Parathyroid adenoma (tissue), 2 donors: ENCODE measurements around the gene TPCN1.
A peak's percentile ranks its signal among the peaks of the same experiment; 100 is the strongest.

ENCODE experiments used
- H2AFZ ChIP-seq: fragments of 300-600 bp; sonication (generic); one replicate; pipeline ENCODE4 v1.7.0; 2017; ENCODE audit warnings: antibody characterized with exemption, mild to moderate bottlenecking
- H3K27ac ChIP-seq: fragments of 300-600 bp; sonication (generic); one replicate; pipeline ENCODE4 v1.7.0; 2017
- H3K27me3 ChIP-seq: fragments of 300-600 bp; sonication (generic); one replicate; pipeline ENCODE4 v1.7.0; 2017; ENCODE audit warnings: low read length; ENCODE audit not compliant: control insufficient read depth, insufficient read depth
- H3K36me3 ChIP-seq: fragments of 300-600 bp; sonication (generic); one replicate; pipeline ENCODE4 v1.7.0; 2017; ENCODE audit warnings: low read length; ENCODE audit not compliant: control insufficient read depth, insufficient read depth
- H3K4me1 ChIP-seq: fragments of 300-600 bp; sonication (generic); one replicate; pipeline ENCODE4 v1.7.0; 2017; ENCODE audit warnings: control low read depth
- H3K4me2 ChIP-seq: fragments of 300-600 bp; sonication (generic); one replicate; pipeline ENCODE4 v1.7.0; 2017; ENCODE audit warnings: low read length
- H3K4me3 ChIP-seq: fragments of 300-600 bp; sonication (generic); one replicate; pipeline ENCODE4 v1.7.0; 2017; ENCODE audit warnings: low read depth, low read length
- H3K79me2 ChIP-seq: fragments of 300-600 bp; sonication (generic); one replicate; pipeline ENCODE4 v1.7.0; 2017; ENCODE audit warnings: control low read depth
- H3K9ac ChIP-seq: fragments of 300-600 bp; sonication (generic); one replicate; pipeline ENCODE4 v1.7.0; 2017; ENCODE audit warnings: mild to moderate bottlenecking
- H3K9me3 ChIP-seq: fragments of 300-600 bp; sonication (generic); one replicate; pipeline ENCODE4 v1.7.0; 2017; ENCODE audit warnings: low read length; ENCODE audit not compliant: control insufficient read depth
- CTCF ChIP-seq: fragments of 300-600 bp; sonication (generic); IDR thresholded peaks from one replicate; pipeline ENCODE4 v1.7.0; 2017; ENCODE audit warnings: antibody characterized with exemption, mild to moderate bottlenecking
- donor health status: primary hyperparathyroidism.

The TPCN1 gene

GRCh38 chr12:113194971-113195391 lies 26.3 kb upstream of the TPCN1 start:
- Histone ChIP-seq H3K4me1 (peaks cover 16% of the 10 kb centered on the region), H3K27me3 (no peaks in the 10 kb centered on the region), H3K36me3 (no peaks in the 10 kb centered on the region), H3K79me2 (no peaks in the 10 kb centered on the region), H3K27ac (no peak overlapping the region), H3K9me3 (no peaks in the 10 kb centered on the region), H2AFZ (no peak overlapping the region), H3K9ac (no peak overlapping the region), H3K4me2 (no peak overlapping the region), H3K4me3 (no peak overlapping the region)
- TF ChIP-seq CTCF = no peak

- no peaks in the 10 kb centered on the region for H3K36me3 ChIP-seq
- H3K4me1 ChIP-seq = peaks cover 16% of the 10 kb centered on the region
- H3K27ac ChIP-seq = no peak overlapping the region
- H3K9me3 ChIP-seq = no peaks in the 10 kb centered on the region
- no peak overlapping the region for H3K4me2 ChIP-seq
- no peaks in the 10 kb centered on the region for H3K79me2 ChIP-seq
- no peaks in the 10 kb centered on the region for H3K27me3 ChIP-seq
- no peak overlapping the region for H3K9ac ChIP-seq
- H2AFZ ChIP-seq = no peak overlapping the region
- H3K4me3 ChIP-seq = no peak overlapping the region
- TF ChIP-seq CTCF = no peak
Measured at GRCh38 chr12:113195598-113195997, 25.7 kb upstream of the TPCN1 start.

GRCh38 chr12:113196582-113196981 lies 24.7 kb upstream of the TPCN1 start:
- TF ChIP-seq CTCF = no peak
- H3K9ac ChIP-seq = no peak overlapping the region
- no peaks in the 10 kb centered on the region for H3K9me3 ChIP-seq
- H3K79me2 ChIP-seq = no peaks in the 10 kb centered on the region
- peaks cover 16% of the 10 kb centered on the region for H3K4me1 ChIP-seq
- H3K36me3 ChIP-seq = no peaks in the 10 kb centered on the region
- H2AFZ ChIP-seq = no peak overlapping the region
- no peaks in the 10 kb centered on the region for H3K27me3 ChIP-seq
- H3K27ac ChIP-seq = no peak overlapping the region
- no peak overlapping the region for H3K4me3 ChIP-seq
- H3K4me2 ChIP-seq = no peak overlapping the region

GRCh38 chr12:113196990-113197389 lies 24.3 kb upstream of the TPCN1 start:
- TF ChIP-seq CTCF = peak; percentile 77
- no peak overlapping the region for H3K27ac ChIP-seq
- H3K36me3 ChIP-seq = no peaks in the 10 kb centered on the region
- H3K4me3 ChIP-seq = no peak overlapping the region
- no peak overlapping the region for H3K4me2 ChIP-seq
- peaks cover 16% of the 10 kb centered on the region for H3K4me1 ChIP-seq
- H3K9ac ChIP-seq = no peak overlapping the region
- no peak overlapping the region for H2AFZ ChIP-seq
- H3K27me3 ChIP-seq = no peaks in the 10 kb centered on the region
- no peaks in the 10 kb centered on the region for H3K9me3 ChIP-seq
- no peaks in the 10 kb centered on the region for H3K79me2 ChIP-seq

GRCh38 chr12:113197518-113198077 lies 23.7 kb upstream of the TPCN1 start:
- Histone ChIP-seq H3K79me2 (no peaks in the 10 kb centered on the region), H3K9ac (no peak overlapping the region)

More at GRCh38 chr12:113197518-113198077, 23.7 kb upstream of the TPCN1 start:
- Histone ChIP-seq H3K4me1 (peaks cover 16% of the 10 kb centered on the region), H3K4me2 (no peak overlapping the region), H3K4me3 (no peak overlapping the region), H3K9me3 (no peaks in the 10 kb centered on the region), H3K27ac (no peak overlapping the region), H3K36me3 (no peaks in the 10 kb centered on the region), H3K27me3 (no peaks in the 10 kb centered on the region), H2AFZ (no peak overlapping the region)
- no peak for TF ChIP-seq CTCF
